ENCODE results near the gene FOXP1. TPM values are rescaled to one million over a fixed set of nuclear protein-coding genes. Genes with fewer than 3 reads are reported as not detected.

The FOXP1 gene
- total RNA-seq, 1 donor from 2014 or later = 110 TPM

- Mint-ChIP-seq H3K4me3 (no peak overlapping the region), H3K27me3 (no peaks in the 10 kb centered on the region), H3K27ac (no peak overlapping the region), H3K36me3 (ENCODE audit: low read depth) (peaks cover 6% of the 10 kb centered on the region), H3K9me3 (peaks cover 4% of the 10 kb centered on the region), H3K4me1 (peaks cover 6% of the 10 kb centered on the region)
- intact Hi-C loops (cut with micrococcal nuclease) = no loop called here
- DNase-seq = no peak
These were observed 16.8 kb downstream of the FOXP1 start for GRCh38 chr3:71566776-71567175.

- intact Hi-C loops (cut with micrococcal nuclease) = no loop called here
- peaks cover 6% of the 10 kb centered on the region for H3K4me1 Mint-ChIP-seq
These were observed 17.6 kb downstream of the FOXP1 start for GRCh38 chr3:71565976-71566375.

GRCh38 chr3:71565316-71565715, 18.2 kb downstream of the FOXP1 start:
- Mint-ChIP-seq H3K9me3 (peaks cover 4% of the 10 kb centered on the region), H3K36me3 (ENCODE audit: low read depth) (peaks cover 6% of the 10 kb centered on the region), H3K27me3 (no peaks in the 10 kb centered on the region), H3K27ac (no peak overlapping the region), H3K4me3 (no peak overlapping the region), H3K4me1 (peaks cover 6% of the 10 kb centered on the region)
- no peak for DNase-seq
- intact Hi-C loops (cut with micrococcal nuclease) = no loop called here

More at GRCh38 chr3:71565976-71566375, 17.6 kb downstream of the FOXP1 start:
- H3K4me3 Mint-ChIP-seq = no peak overlapping the region
- H3K27ac Mint-ChIP-seq = no peak overlapping the region
- no peak for DNase-seq
- H3K27me3 Mint-ChIP-seq = no peaks in the 10 kb centered on the region
- H3K9me3 Mint-ChIP-seq = peaks cover 4% of the 10 kb centered on the region
- peaks cover 6% of the 10 kb centered on the region for H3K36me3 Mint-ChIP-seq (ENCODE audit: low read depth)

- DNase-seq = no peak
- H3K27me3 Mint-ChIP-seq = no peaks in the 10 kb centered on the region
- H3K36me3 Mint-ChIP-seq (ENCODE audit: low read depth) = peaks cover 6% of the 10 kb centered on the region
- H3K4me1 Mint-ChIP-seq = peaks cover 6% of the 10 kb centered on the region
- intact Hi-C loops (cut with micrococcal nuclease) = no loop called here
- no peak overlapping the region for H3K27ac Mint-ChIP-seq
- H3K9me3 Mint-ChIP-seq = peaks cover 4% of the 10 kb centered on the region
- no peak overlapping the region for H3K4me3 Mint-ChIP-seq
These were observed 19.2 kb downstream of the FOXP1 start for GRCh38 chr3:71564361-71564760.

- Mint-ChIP-seq H3K9me3 (peaks cover 4% of the 10 kb centered on the region), H3K27ac (no peak overlapping the region), H3K4me1 (peaks cover 6% of the 10 kb centered on the region), H3K27me3 (no peaks in the 10 kb centered on the region), H3K36me3 (ENCODE audit: low read depth) (peaks cover 6% of the 10 kb centered on the region), H3K4me3 (no peak overlapping the region)
- DNase-seq = no peak
- intact Hi-C loops (cut with micrococcal nuclease) = no loop called here
These were observed 19.7 kb downstream of the FOXP1 start for GRCh38 chr3:71563827-71564226.

GRCh38 chr3:71562938-71563337, 20.6 kb downstream of the FOXP1 start:
- Mint-ChIP-seq H3K27ac (no peak overlapping the region), H3K36me3 (ENCODE audit: low read depth) (peaks cover 6% of the 10 kb centered on the region), H3K4me3 (no peak overlapping the region), H3K27me3 (no peaks in the 10 kb centered on the region), H3K4me1 (peaks cover 4% of the 10 kb centered on the region), H3K9me3 (peaks cover 4% of the 10 kb centered on the region)
- DNase-seq = no peak
- intact Hi-C loops (cut with micrococcal nuclease) = no loop called here

GRCh38 chr3:71560665-71561064, 22.9 kb downstream of the FOXP1 start:
- H3K9me3 Mint-ChIP-seq = peaks cover 4% of the 10 kb centered on the region
- peaks cover 4% of the 10 kb centered on the region for H3K4me1 Mint-ChIP-seq
- peaks cover 5% of the 10 kb centered on the region for H3K36me3 Mint-ChIP-seq (ENCODE audit: low read depth)
- H3K4me3 Mint-ChIP-seq = no peak overlapping the region
- no peaks in the 10 kb centered on the region for H3K27me3 Mint-ChIP-seq
- DNase-seq = no peak
- no peak overlapping the region for H3K27ac Mint-ChIP-seq
- intact Hi-C loops (cut with micrococcal nuclease) = no loop called here

GRCh38 chr3:71559578-71560162, 23.9 kb downstream of the FOXP1 start:
- peaks cover 2% of the 10 kb centered on the region for H3K36me3 Mint-ChIP-seq (ENCODE audit: low read depth)
- H3K27me3 Mint-ChIP-seq = no peaks in the 10 kb centered on the region
- peaks cover 4% of the 10 kb centered on the region for H3K9me3 Mint-ChIP-seq
- H3K27ac Mint-ChIP-seq = no peak overlapping the region
- H3K4me1 Mint-ChIP-seq = peaks cover 4% of the 10 kb centered on the region
- intact Hi-C loops (cut with micrococcal nuclease) = no loop called here
- H3K4me3 Mint-ChIP-seq = no peak overlapping the region
- no peak for DNase-seq

- H3K27me3 Mint-ChIP-seq = no peaks in the 10 kb centered on the region
- peaks cover 4% of the 10 kb centered on the region for H3K9me3 Mint-ChIP-seq
- no peak overlapping the region for H3K4me3 Mint-ChIP-seq
These were observed 24.5 kb downstream of the FOXP1 start for GRCh38 chr3:71559021-71559420.

GRCh38 chr3:71554649-71555048, 28.9 kb downstream of the FOXP1 start:
- Mint-ChIP-seq H3K36me3 (ENCODE audit: low read depth) (no peaks in the 10 kb centered on the region), H3K27ac (no peak overlapping the region), H3K27me3 (peaks cover 4% of the 10 kb centered on the region), H3K9me3 (no peaks in the 10 kb centered on the region), H3K4me3 (no peak overlapping the region), H3K4me1 (no peaks in the 10 kb centered on the region)
- intact Hi-C loops (cut with micrococcal nuclease) = no loop called here
- DNase-seq = no peak

More at GRCh38 chr3:71559021-71559420, 24.5 kb downstream of the FOXP1 start:
- DNase-seq = no peak
- no peak overlapping the region for H3K27ac Mint-ChIP-seq
- intact Hi-C loops (cut with micrococcal nuclease) = no loop called here
- peaks cover 3% of the 10 kb centered on the region for H3K4me1 Mint-ChIP-seq
- H3K36me3 Mint-ChIP-seq (ENCODE audit: low read depth) = no peaks in the 10 kb centered on the region

- Mint-ChIP-seq H3K4me1 (no peaks in the 10 kb centered on the region), H3K27me3 (peaks cover 7% of the 10 kb centered on the region), H3K36me3 (ENCODE audit: low read depth) (no peaks in the 10 kb centered on the region), H3K9me3 (no peaks in the 10 kb centered on the region), H3K4me3 (no peak overlapping the region), H3K27ac (no peak overlapping the region)
- intact Hi-C loops (cut with micrococcal nuclease) = no loop called here
- no peak for DNase-seq
These were observed 32.1 kb downstream of the FOXP1 start for GRCh38 chr3:71551311-71551919.

- DNase-seq = no peak
- Mint-ChIP-seq H3K4me3 (no peak overlapping the region), H3K36me3 (ENCODE audit: low read depth) (no peaks in the 10 kb centered on the region), H3K27me3 (peaks cover 8% of the 10 kb centered on the region), H3K9me3 (no peaks in the 10 kb centered on the region), H3K27ac (no peak overlapping the region), H3K4me1 (no peaks in the 10 kb centered on the region)
- intact Hi-C loops (cut with micrococcal nuclease) = no loop called here
These were observed 33.6 kb downstream of the FOXP1 start for GRCh38 chr3:71549951-71550350.

GRCh38 chr3:71548705-71549384, 34.7 kb downstream of the FOXP1 start:
- Mint-ChIP-seq H3K27ac (no peak overlapping the region), H3K36me3 (ENCODE audit: low read depth) (no peaks in the 10 kb centered on the region), H3K9me3 (no peaks in the 10 kb centered on the region), H3K4me1 (no peaks in the 10 kb centered on the region), H3K27me3 (peaks cover 13% of the 10 kb centered on the region), H3K4me3 (no peak overlapping the region)
- intact Hi-C loops (cut with micrococcal nuclease) = no loop called here
- no peak for DNase-seq
